Hepatocyte (in vitro differentiated cells): ENCODE results near the gene DPH1.

ENCODE experiments used
- CTCF ChIP-seq: fragments of 200-600 bp; sonication (generic); IDR thresholded peaks from 2 replicates; pipeline ENCODE4 v1.5.1; 2016; ENCODE audit warnings: antibody characterized with exemption, mild to moderate bottlenecking; ENCODE audit not compliant: poor library complexity
- EZH2 ChIP-seq: fragments of 200-600 bp; sonication (generic); IDR thresholded peaks from 2 replicates; pipeline ENCODE4 v1.6.1; 2016; ENCODE audit warnings: antibody characterized with exemption, mild to moderate bottlenecking, borderline replicate concordance
- EZH2phosphoT487 ChIP-seq: fragments of 200-600 bp; sonication (generic); IDR thresholded peaks from one replicate; pipeline ENCODE4 v1.6.1; 2018; ENCODE audit warnings: antibody characterized with exemption, mild to moderate bottlenecking, low read depth, moderate library complexity; ENCODE audit not compliant: unreplicated experiment, severe bottlenecking

GRCh38 chr17:2034806-2035540 lies 5.0 kb downstream of the DPH1 start:
- TF ChIP-seq CTCF (no peak), EZH2 (no peak), EZH2phosphoT487 (no peak)
